ENCODE results near the gene MYH9. TPM values are rescaled to one million over a fixed set of nuclear protein-coding genes. Genes with fewer than 3 reads are reported as not detected.

MYH9 gene
- total RNA-seq, 1 experiment from 2014 or later, result 758 TPM

- H3K9me3 ChIP-seq (ENCODE audit: insufficient read depth, low read depth), result no peaks in the 10 kb centered on the region
- H3K27ac ChIP-seq, result peak overlapping the region; percentile 38
- no TSS peak for BruUV-seq (replicated peaks)
- no peak for DNase-seq
- peaks cover 99% of the 10 kb centered on the region for H4K20me1 ChIP-seq (ENCODE audit: insufficient read depth)
- no peaks in the 10 kb centered on the region for H3K9me2 ChIP-seq (ENCODE audit: insufficient read depth)
- H3K4me3 ChIP-seq, result no peak overlapping the region
- POLR2A ChIA-PET (ENCODE audit: unreplicated experiment), result interaction anchor here (0.6 kb wide), 1 partner anchor 204 kb away, joined by 3 read pairs; no protein-coding TSS in a partner anchor
- H2AFZ ChIP-seq, result no peak overlapping the region
- H3F3A ChIP-seq (ENCODE audit: insufficient read depth, low read depth), result peaks cover 95% of the 10 kb centered on the region
- CTCF ChIA-PET, result interaction anchor here (0.6 to 0.7 kb wide), 3 partner anchors 46 to 139 kb away, joined by 3 to 13 read pairs (median 4); no protein-coding TSS in a partner anchor
- no peaks in the 10 kb centered on the region for H3K27me3 ChIP-seq (ENCODE audit: insufficient read depth, low read depth)
- TF ChIP-seq CTCF (conservative IDR thresholded peaks at IDR 0.05) (no peak), EZH2 (IDR thresholded peaks at IDR 0.05; ENCODE audit: low read depth) (no peak)
- H3K4me2 ChIP-seq, result no peak overlapping the region
- intact Hi-C loops (cut with micrococcal nuclease; ENCODE audit: unreplicated experiment), result no loop called here
- peaks cover 58% of the 10 kb centered on the region for H3K4me1 ChIP-seq (replicated peaks; ENCODE audit: insufficient read depth)
- peaks cover 100% of the 10 kb centered on the region for H3K79me2 ChIP-seq (ENCODE audit: low read depth)
- peaks cover 5% of the 10 kb centered on the region; the same call in 1 of the 2 replicates for H3K36me3 ChIP-seq (ENCODE audit: low read depth)
Measured at GRCh38 chr22:36355362-36355761, 32.4 kb downstream of the MYH9 start.

GRCh38 chr22:36352803-36353507 lies 34.8 kb downstream of the MYH9 start:
- Histone ChIP-seq H3K4me1 (replicated peaks; ENCODE audit: insufficient read depth) (peaks cover 34% of the 10 kb centered on the region), H4K20me1 (ENCODE audit: insufficient read depth) (peaks cover 95% of the 10 kb centered on the region), H3K9me2 (ENCODE audit: insufficient read depth) (no peaks in the 10 kb centered on the region), H3F3A (ENCODE audit: insufficient read depth, low read depth) (peaks cover 89% of the 10 kb centered on the region), H3K4me2 (no peak overlapping the region), H2AFZ (no peak overlapping the region), H3K79me2 (ENCODE audit: low read depth) (peaks cover 95% of the 10 kb centered on the region), H3K27ac (peak overlapping the region; percentile 6; the same call in 1 of the 2 replicates), H3K36me3 (ENCODE audit: low read depth) (no peaks in the 10 kb centered on the region; the same call in 1 of the 2 replicates), H3K4me3 (no peak overlapping the region), H3K9me3 (ENCODE audit: insufficient read depth, low read depth) (no peaks in the 10 kb centered on the region), H3K27me3 (ENCODE audit: insufficient read depth, low read depth) (no peaks in the 10 kb centered on the region)
- DNase-seq, result no peak
- ChIA-PET POLR2A (ENCODE audit: unreplicated experiment) (interaction anchor here (0.6 to 1.0 kb wide), 2 partner anchors 12 to 33 kb away, joined by 4 to 5 read pairs; no protein-coding TSS in a partner anchor), CTCF (interaction anchor here (0.6 kb wide), 1 partner anchor 349 kb away, joined by 4 read pairs; no protein-coding TSS in a partner anchor)
- no TSS peak for BruUV-seq (replicated peaks)
- TF ChIP-seq CTCF (conservative IDR thresholded peaks at IDR 0.05) (no peak), EZH2 (IDR thresholded peaks at IDR 0.05; ENCODE audit: low read depth) (no peak)
- intact Hi-C loops (cut with micrococcal nuclease; ENCODE audit: unreplicated experiment), result loop anchor here (1.0 to 5.0 kb wide), 2 partner anchors 24 to 51 kb away; no protein-coding TSS in a partner anchor

GRCh38 chr22:36351921-36352802 lies 35.6 kb downstream of the MYH9 start:
- ChIA-PET CTCF (interaction anchor here (0.5 to 0.8 kb wide), 4 partner anchors 13 to 349 kb away, joined by 3 to 4 read pairs (median 4); no protein-coding TSS in a partner anchor), POLR2A (ENCODE audit: unreplicated experiment) (interaction anchor here (0.6 to 1.2 kb wide), 5 partner anchors 13 to 129 kb away, joined by 3 to 33 read pairs (median 6); partner anchors contain the start of gene TXN2)
- intact Hi-C loops (cut with micrococcal nuclease; ENCODE audit: unreplicated experiment), result loop anchor here (1.0 to 5.0 kb wide), 2 partner anchors 23 to 50 kb away; no protein-coding TSS in a partner anchor
- Histone ChIP-seq H3K9me3 (ENCODE audit: insufficient read depth, low read depth) (no peaks in the 10 kb centered on the region), H2AFZ (no peak overlapping the region), H3F3A (ENCODE audit: insufficient read depth, low read depth) (peaks cover 87% of the 10 kb centered on the region), H3K79me2 (ENCODE audit: low read depth) (peaks cover 93% of the 10 kb centered on the region), H3K4me2 (no peak overlapping the region), H3K9me2 (ENCODE audit: insufficient read depth) (no peaks in the 10 kb centered on the region), H3K27ac (peak overlapping the region; percentile 25), H3K36me3 (ENCODE audit: low read depth) (peaks cover 5% of the 10 kb centered on the region), H3K4me1 (replicated peaks; ENCODE audit: insufficient read depth) (peaks cover 29% of the 10 kb centered on the region), H3K27me3 (ENCODE audit: insufficient read depth, low read depth) (no peaks in the 10 kb centered on the region), H4K20me1 (ENCODE audit: insufficient read depth) (peaks cover 93% of the 10 kb centered on the region), H3K4me3 (no peak overlapping the region)
- peak in 1 of 2 experiments; percentile 69 for DNase-seq
- TF ChIP-seq EZH2 (IDR thresholded peaks at IDR 0.05; ENCODE audit: low read depth) (no peak), CTCF (conservative IDR thresholded peaks at IDR 0.05) (no peak)
- no TSS peak for BruUV-seq (replicated peaks)
